ENCODE results near the gene UNK. TPM values are rescaled to one million over a fixed set of nuclear protein-coding genes. Genes with fewer than 3 reads are reported as not detected.

Gene UNK
- total RNA-seq, 1 experiment from 2014 or later, result 27.8 TPM

- no peaks in the 10 kb centered on the region for H3K27me3 ChIP-seq (ENCODE audit: insufficient read depth, low read depth)
- ChIA-PET POLR2A (ENCODE audit: unreplicated experiment) (interaction anchor here (0.5 to 2.0 kb wide), 7 partner anchors 18 to 78 kb away, joined by 3 to 22 read pairs (median 8); no protein-coding TSS in a partner anchor), CTCF (interaction anchor here (0.8 to 1.5 kb wide), 3 partner anchors 8 to 220 kb away, joined by 3 to 17 read pairs (median 6); no protein-coding TSS in a partner anchor)
- no peaks in the 10 kb centered on the region for H3K9me3 ChIP-seq (ENCODE audit: insufficient read depth, low read depth)
- no peak overlapping the region for H2AFZ ChIP-seq
- peak; percentile 52 to 75 for DNase-seq
- H3K36me3 ChIP-seq (ENCODE audit: low read depth), result peaks cover 11% of the 10 kb centered on the region
- H3K9me2 ChIP-seq (ENCODE audit: insufficient read depth), result no peaks in the 10 kb centered on the region
- peak overlapping the region; percentile 79 for H3K27ac ChIP-seq
- peaks cover 3% of the 10 kb centered on the region; the same call in 1 of the 2 replicates for H4K20me1 ChIP-seq (ENCODE audit: insufficient read depth)
- intact Hi-C loops (cut with micrococcal nuclease; ENCODE audit: unreplicated experiment), result loop anchor here (2.0 kb wide), 1 partner anchor 75 kb away; a partner anchor contains a TSS
- peak overlapping the region; percentile 74 for H3K4me3 ChIP-seq
- peaks cover 33% of the 10 kb centered on the region for H3F3A ChIP-seq (ENCODE audit: insufficient read depth, low read depth)
- H3K4me1 ChIP-seq (replicated peaks; ENCODE audit: insufficient read depth), result peaks cover 23% of the 10 kb centered on the region
- H3K79me2 ChIP-seq (ENCODE audit: low read depth), result peaks cover 39% of the 10 kb centered on the region
- H3K4me2 ChIP-seq, result peak overlapping the region; percentile 88
- BruUV-seq (replicated peaks), result TSS peak; percentile 67
- TF ChIP-seq EZH2 (IDR thresholded peaks at IDR 0.05; ENCODE audit: low read depth), result no peak
- TF ChIP-seq, protein P1, sequence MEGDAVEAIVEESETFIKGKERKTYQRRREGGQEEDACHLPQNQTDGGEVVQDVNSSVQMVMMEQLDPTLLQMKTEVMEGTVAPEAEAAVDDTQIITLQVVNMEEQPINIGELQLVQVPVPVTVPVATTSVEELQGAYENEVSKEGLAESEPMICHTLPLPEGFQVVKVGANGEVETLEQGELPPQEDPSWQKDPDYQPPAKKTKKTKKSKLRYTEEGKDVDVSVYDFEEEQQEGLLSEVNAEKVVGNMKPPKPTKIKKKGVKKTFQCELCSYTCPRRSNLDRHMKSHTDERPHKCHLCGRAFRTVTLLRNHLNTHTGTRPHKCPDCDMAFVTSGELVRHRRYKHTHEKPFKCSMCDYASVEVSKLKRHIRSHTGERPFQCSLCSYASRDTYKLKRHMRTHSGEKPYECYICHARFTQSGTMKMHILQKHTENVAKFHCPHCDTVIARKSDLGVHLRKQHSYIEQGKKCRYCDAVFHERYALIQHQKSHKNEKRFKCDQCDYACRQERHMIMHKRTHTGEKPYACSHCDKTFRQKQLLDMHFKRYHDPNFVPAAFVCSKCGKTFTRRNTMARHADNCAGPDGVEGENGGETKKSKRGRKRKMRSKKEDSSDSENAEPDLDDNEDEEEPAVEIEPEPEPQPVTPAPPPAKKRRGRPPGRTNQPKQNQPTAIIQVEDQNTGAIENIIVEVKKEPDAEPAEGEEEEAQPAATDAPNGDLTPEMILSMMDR (conservative IDR thresholded peaks at IDR 0.05), result no peak
Observed at GRCh38 chr17:75854101-75854748, 69.6 kb downstream of the UNK start.

GRCh38 chr17:75854881-75855309 lies 70.3 kb downstream of the UNK start:
- Histone ChIP-seq H3F3A (ENCODE audit: insufficient read depth, low read depth) (peaks cover 33% of the 10 kb centered on the region), H3K4me1 (replicated peaks; ENCODE audit: insufficient read depth) (peaks cover 23% of the 10 kb centered on the region), H2AFZ (no peak overlapping the region), H3K4me3 (peak overlapping the region; percentile 74), H3K4me2 (peak overlapping the region; percentile 88), H4K20me1 (ENCODE audit: insufficient read depth) (peaks cover 3% of the 10 kb centered on the region; the same call in 1 of the 2 replicates), H3K27me3 (ENCODE audit: insufficient read depth, low read depth) (no peaks in the 10 kb centered on the region), H3K9me2 (ENCODE audit: insufficient read depth) (no peaks in the 10 kb centered on the region), H3K27ac (peak overlapping the region; percentile 79), H3K9me3 (ENCODE audit: insufficient read depth, low read depth) (no peaks in the 10 kb centered on the region), H3K79me2 (ENCODE audit: low read depth) (peaks cover 39% of the 10 kb centered on the region), H3K36me3 (ENCODE audit: low read depth) (peaks cover 11% of the 10 kb centered on the region)
- ChIA-PET CTCF (interaction anchor here (0.5 to 1.6 kb wide), 11 partner anchors 9 to 207 kb away, joined by 3 to 17 read pairs (median 6); a partner anchor contains a TSS), POLR2A (ENCODE audit: unreplicated experiment) (interaction anchor here (0.5 to 2.1 kb wide), 18 partner anchors 9 to 1415 kb away, joined by 3 to 45 read pairs (median 8); partner anchors contain the start of genes FOXJ1 and SLC25A19)
- no peak for DNase-seq
- TF ChIP-seq, protein P1 (conservative IDR thresholded peaks at IDR 0.05), result no peak
- intact Hi-C loops (cut with micrococcal nuclease; ENCODE audit: unreplicated experiment), result loop anchor here (1.0 to 2.0 kb wide), 5 partner anchors 10 to 76 kb away; partner anchors contain the start of gene TRIM65
- BruUV-seq (replicated peaks), result no TSS peak

- H3K4me1 ChIP-seq (replicated peaks; ENCODE audit: insufficient read depth), result peaks cover 23% of the 10 kb centered on the region
- H3K27me3 ChIP-seq (ENCODE audit: insufficient read depth, low read depth), result no peaks in the 10 kb centered on the region
- BruUV-seq (replicated peaks), result TSS peak; percentile 84
- CTCF ChIA-PET, result interaction anchor here (0.5 to 1.6 kb wide), 12 partner anchors 10 to 206 kb away, joined by 3 to 17 read pairs (median 5); a partner anchor contains a TSS
- POLR2A ChIA-PET (ENCODE audit: unreplicated experiment), result interaction anchor here (0.5 to 2.1 kb wide), 17 partner anchors 10 to 1414 kb away, joined by 3 to 45 read pairs (median 8); partner anchors contain the start of genes FOXJ1 and SLC25A19
- intact Hi-C loops (cut with micrococcal nuclease; ENCODE audit: unreplicated experiment), result loop anchor here (1.0 to 2.0 kb wide), 5 partner anchors 10 to 77 kb away; partner anchors contain the start of gene TRIM65
- H3K27ac ChIP-seq, result peak within 1 kb of the TSS; percentile 79
- peaks cover 33% of the 10 kb centered on the region for H3F3A ChIP-seq (ENCODE audit: insufficient read depth, low read depth)
- peaks cover 10% of the 10 kb centered on the region for H3K36me3 ChIP-seq (ENCODE audit: low read depth)
- peaks cover 39% of the 10 kb centered on the region for H3K79me2 ChIP-seq (ENCODE audit: low read depth)
- peak within 1 kb of the TSS; percentile 74 for H3K4me3 ChIP-seq
- no peaks in the 10 kb centered on the region for H3K9me2 ChIP-seq (ENCODE audit: insufficient read depth)
- peak within 1 kb of the TSS; percentile 80 for H2AFZ ChIP-seq
- H3K4me2 ChIP-seq, result peak within 1 kb of the TSS; percentile 88
- no peak for TF ChIP-seq EZH2 (IDR thresholded peaks at IDR 0.05; ENCODE audit: low read depth)
- TF ChIP-seq, protein P1 (conservative IDR thresholded peaks at IDR 0.05), result no peak; the same call in none of the 2 replicates
- H4K20me1 ChIP-seq (ENCODE audit: insufficient read depth), result peaks cover 3% of the 10 kb centered on the region; the same call in 1 of the 2 replicates
- DNase-seq, result peak; percentile 96 to 100
- no peaks in the 10 kb centered on the region for H3K9me3 ChIP-seq (ENCODE audit: insufficient read depth, low read depth)
Observed at GRCh38 chr17:75855310-75856061, 70.9 kb downstream of the UNK start, which contains the start of gene WBP2. WBP2 (minus strand) TSS chr17:75855335; CDS start chr17:75855297, 38 bp downstream.
